Stimulated activated naive CD8-positive, alpha-beta T cell treated with anti-CD3 and anti-CD28 coated beads, Interleukin-15, amount 100 ng/mL, for 72 hours (primary cell): ENCODE results near the gene FAM234B.
A peak's percentile ranks its signal among the peaks of the same experiment; 100 is the strongest.

ENCODE experiments used
- ATAC-seq: fragments of 150-1000 bp; cut with Tn5 transposase; 2 replicates; pipeline ENCODE4 v1.10.0; 2021; ENCODE audit warnings: mild to moderate bottlenecking, moderate library complexity
- DNase-seq, 2 donors: peaks; one replicate each; pipeline ENCODE4 v3.0.0; 2021 to 2022
- H3K27ac Mint-ChIP-seq, 2 donors: one replicate each; pipeline ENCODE4 v1.8.0; 2022; ENCODE audit warnings: mild to moderate bottlenecking in 2 of 2, mixed read lengths in 2 of 2, moderate library complexity in 2 of 2
- H3K27me3 Mint-ChIP-seq: one replicate; pipeline ENCODE4 v1.8.0; 2022; ENCODE audit warnings: mixed read lengths
- H3K4me1 Mint-ChIP-seq: one replicate; pipeline ENCODE4 v1.8.0; 2022; ENCODE audit warnings: mild to moderate bottlenecking, mixed read lengths
- H3K4me3 Mint-ChIP-seq, 2 donors: one replicate each; pipeline ENCODE4 v1.8.0; 2022; ENCODE audit warnings: mild to moderate bottlenecking in 2 of 2, mixed read lengths in 2 of 2, moderate library complexity in 1 of 2
- H3K9me3 Mint-ChIP-seq, 2 donors: one replicate each; pipeline ENCODE4 v1.8.0; 2022; ENCODE audit warnings: mixed read lengths in 2 of 2

The FAM234B gene

GRCh38 chr12:13004986-13005385, 39.2 kb upstream of the FAM234B start:
- Mint-ChIP-seq H3K4me1 (peaks cover 13% of the 10 kb centered on the region), H3K27me3 (peaks cover 16% of the 10 kb centered on the region), H3K9me3 (no peaks in the 10 kb centered on the region), H3K4me3 (no peak overlapping the region), H3K27ac (no peak overlapping the region)
- ATAC-seq (no peak), DNase-seq (no peak)

GRCh38 chr12:13005649-13006048, 38.5 kb upstream of the FAM234B start:
- ATAC-seq (no peak), DNase-seq (no peak)
- peaks cover 11% of the 10 kb centered on the region for H3K4me1 Mint-ChIP-seq
- peaks cover 16% of the 10 kb centered on the region for H3K27me3 Mint-ChIP-seq
- no peak overlapping the region for H3K27ac Mint-ChIP-seq
- H3K4me3 Mint-ChIP-seq: no peak overlapping the region
- H3K9me3 Mint-ChIP-seq: no peaks in the 10 kb centered on the region

GRCh38 chr12:13007496-13008233, 36.5 kb upstream of the FAM234B start:
- no peaks in the 10 kb centered on the region for H3K4me1 Mint-ChIP-seq
- H3K27ac Mint-ChIP-seq: no peak overlapping the region
- ATAC-seq (no peak), DNase-seq (no peak)
- H3K4me3 Mint-ChIP-seq: no peak overlapping the region
- H3K9me3 Mint-ChIP-seq: no peaks in the 10 kb centered on the region
- H3K27me3 Mint-ChIP-seq: peaks cover 6% of the 10 kb centered on the region

GRCh38 chr12:13008741-13009380, 35.3 kb upstream of the FAM234B start:
- no peak overlapping the region for H3K27ac Mint-ChIP-seq

GRCh38 chr12:13011098-13011497, 33.1 kb upstream of the FAM234B start:
- Mint-ChIP-seq H3K27ac (no peak overlapping the region), H3K9me3 (no peaks in the 10 kb centered on the region), H3K4me3 (no peak overlapping the region), H3K4me1 (no peaks in the 10 kb centered on the region), H3K27me3 (no peaks in the 10 kb centered on the region)
- no peak for ATAC-seq
- no peak for DNase-seq

More at GRCh38 chr12:13008741-13009380, 35.3 kb upstream of the FAM234B start:
- Mint-ChIP-seq H3K4me1 (no peaks in the 10 kb centered on the region), H3K9me3 (no peaks in the 10 kb centered on the region), H3K4me3 (no peak overlapping the region), H3K27me3 (peaks cover 4% of the 10 kb centered on the region)
- ATAC-seq (no peak), DNase-seq (no peak)

GRCh38 chr12:13022851-13023271, 21.3 kb upstream of the FAM234B start:
- Mint-ChIP-seq H3K27ac (no peak overlapping the region), H3K4me1 (no peaks in the 10 kb centered on the region), H3K4me3 (no peak overlapping the region), H3K9me3 (no peaks in the 10 kb centered on the region), H3K27me3 (peaks cover 18% of the 10 kb centered on the region)
- no peak for DNase-seq
- no peak for ATAC-seq

- Mint-ChIP-seq H3K27ac (no peak overlapping the region), H3K9me3 (no peaks in the 10 kb centered on the region), H3K4me1 (no peaks in the 10 kb centered on the region), H3K4me3 (no peak overlapping the region), H3K27me3 (peaks cover 9% of the 10 kb centered on the region)
- ATAC-seq (no peak), DNase-seq (no peak)
Measured at GRCh38 chr12:13023811-13024530, 20.2 kb upstream of the FAM234B start.

GRCh38 chr12:13024531-13024916, 19.7 kb upstream of the FAM234B start:
- Mint-ChIP-seq H3K4me3 (no peak overlapping the region), H3K27ac (no peak overlapping the region), H3K27me3 (peaks cover 9% of the 10 kb centered on the region), H3K4me1 (no peaks in the 10 kb centered on the region), H3K9me3 (no peaks in the 10 kb centered on the region)
- no peak for ATAC-seq
- no peak for DNase-seq

GRCh38 chr12:13026286-13026685, 17.9 kb upstream of the FAM234B start:
- ATAC-seq: no peak
- Mint-ChIP-seq H3K27ac (no peak overlapping the region), H3K4me1 (no peaks in the 10 kb centered on the region), H3K4me3 (no peak overlapping the region), H3K9me3 (no peaks in the 10 kb centered on the region), H3K27me3 (peaks cover 9% of the 10 kb centered on the region)
- no peak for DNase-seq

- H3K27ac Mint-ChIP-seq: no peak overlapping the region
- no peaks in the 10 kb centered on the region for H3K9me3 Mint-ChIP-seq
- DNase-seq (no peak), ATAC-seq (no peak)
- H3K27me3 Mint-ChIP-seq: peaks cover 9% of the 10 kb centered on the region
- no peak overlapping the region for H3K4me3 Mint-ChIP-seq
- H3K4me1 Mint-ChIP-seq: no peaks in the 10 kb centered on the region
Measured at GRCh38 chr12:13027032-13027431, 17.1 kb upstream of the FAM234B start.

- Mint-ChIP-seq H3K9me3 (no peaks in the 10 kb centered on the region), H3K27ac (peak overlapping the region in 1 of 2 donors; percentile 56), H3K4me1 (no peaks in the 10 kb centered on the region), H3K27me3 (peaks cover 9% of the 10 kb centered on the region), H3K4me3 (no peak overlapping the region)
- DNase-seq (no peak), ATAC-seq (no peak)
Measured at GRCh38 chr12:13027508-13027907, 16.7 kb upstream of the FAM234B start.

GRCh38 chr12:13028825-13029570, 15.2 kb upstream of the FAM234B start:
- ATAC-seq (no peak), DNase-seq (no peak)
- Mint-ChIP-seq H3K4me1 (no peaks in the 10 kb centered on the region), H3K27me3 (peaks cover 9% of the 10 kb centered on the region), H3K9me3 (no peaks in the 10 kb centered on the region), H3K4me3 (no peak overlapping the region), H3K27ac (no peak overlapping the region)

GRCh38 chr12:13030541-13031291, 13.5 kb upstream of the FAM234B start:
- H3K27ac Mint-ChIP-seq: no peak overlapping the region
- H3K9me3 Mint-ChIP-seq: no peaks in the 10 kb centered on the region
- no peaks in the 10 kb centered on the region for H3K4me1 Mint-ChIP-seq
- no peak for DNase-seq
- no peak for ATAC-seq
- peaks cover 6% of the 10 kb centered on the region for H3K27me3 Mint-ChIP-seq
- no peak overlapping the region for H3K4me3 Mint-ChIP-seq

GRCh38 chr12:13032164-13032563, 12.0 kb upstream of the FAM234B start:
- H3K9me3 Mint-ChIP-seq: no peaks in the 10 kb centered on the region
- no peak overlapping the region for H3K27ac Mint-ChIP-seq
- H3K4me3 Mint-ChIP-seq: no peak overlapping the region
- no peaks in the 10 kb centered on the region for H3K27me3 Mint-ChIP-seq
- H3K4me1 Mint-ChIP-seq: no peaks in the 10 kb centered on the region
- DNase-seq: no peak
- no peak for ATAC-seq

GRCh38 chr12:13033476-13033875, 10.7 kb upstream of the FAM234B start:
- ATAC-seq (no peak), DNase-seq (no peak)
- no peaks in the 10 kb centered on the region for H3K4me1 Mint-ChIP-seq

More at GRCh38 chr12:13033476-13033875, 10.7 kb upstream of the FAM234B start:
- Mint-ChIP-seq H3K9me3 (no peaks in the 10 kb centered on the region), H3K27ac (no peak overlapping the region), H3K4me3 (no peak overlapping the region), H3K27me3 (no peaks in the 10 kb centered on the region)
